MM.1S (cell line): Measurements from ENCODE around the gene LONRF2.

Experiments used
- DNase-seq: peaks from one replicate; pipeline ENCODE4 v3.0.0-alpha.2; 2015
- H2AFZ ChIP-seq: fragments of 300-600 bp; sonication (generic); 2 replicates; pipeline ENCODE4 v1.6.0; 2016; ENCODE audit warnings: antibody characterized with exemption, low read length
- H3F3A ChIP-seq: fragments of 300-600 bp; sonication (generic); 2 replicates; pipeline ENCODE4 v1.6.1; 2016; ENCODE audit warnings: mild to moderate bottlenecking, antibody characterized with exemption, low read length, moderate library complexity, mixed read lengths; ENCODE audit not compliant: insufficient read depth
- H3K27ac ChIP-seq: fragments of 300-600 bp; sonication (generic); 2 replicates; pipeline ENCODE4 v1.5.1; 2016; ENCODE audit warnings: mild to moderate bottlenecking, low read length
- H3K27me3 ChIP-seq: fragments of 300-600 bp; sonication (generic); replicated peaks from 2 replicates; pipeline ENCODE4 v1.6.0; 2016; ENCODE audit warnings: low read length; ENCODE audit not compliant: insufficient read depth
- H3K36me3 ChIP-seq: fragments of 300-600 bp; sonication (generic); replicated peaks from 2 replicates; pipeline ENCODE4 v1.6.1; 2016; ENCODE audit warnings: mild to moderate bottlenecking, low read length, mixed read lengths; ENCODE audit not compliant: insufficient read depth
- H3K4me1 ChIP-seq: fragments of 300-600 bp; sonication (generic); 2 replicates; pipeline ENCODE4 v1.6.1; 2016; ENCODE audit warnings: low read length, mixed read lengths
- H3K4me2 ChIP-seq: fragments of 300-600 bp; sonication (generic); 2 replicates; pipeline ENCODE4 v1.6.0; 2016; ENCODE audit warnings: low read depth, low read length
- H3K4me3 ChIP-seq: fragments of 300-600 bp; sonication (generic); 2 replicates; pipeline ENCODE4 v1.5.1; 2016; ENCODE audit warnings: low read length, mixed read lengths
- H3K79me2 ChIP-seq: fragments of 300-600 bp; sonication (generic); 2 replicates; pipeline ENCODE4 v1.6.1; 2016; ENCODE audit warnings: mixed run types, low read length, mixed read lengths
- H3K9ac ChIP-seq: fragments of 300-600 bp; sonication (generic); 2 replicates; pipeline ENCODE4 v1.6.1; 2016; ENCODE audit warnings: low read length, mixed read lengths
- H3K9me2 ChIP-seq: fragments of 300-600 bp; sonication (generic); replicated peaks from 2 replicates; pipeline ENCODE4 v1.6.1; 2016; ENCODE audit warnings: mild to moderate bottlenecking, low read length, mixed read lengths; ENCODE audit not compliant: insufficient read depth
- H3K9me3 ChIP-seq: fragments of 300-600 bp; sonication (generic); replicated peaks from 2 replicates; pipeline ENCODE4 v1.6.1; 2016; ENCODE audit warnings: mild to moderate bottlenecking, low read length, mixed read lengths; ENCODE audit not compliant: insufficient read depth
- H4K20me1 ChIP-seq: fragments of 300-600 bp; sonication (generic); 2 replicates; pipeline ENCODE4 v1.6.1; 2016; ENCODE audit warnings: mild to moderate bottlenecking, low read length, moderate library complexity, mixed read lengths; ENCODE audit not compliant: insufficient read depth
- EZH2 ChIP-seq: fragments of 300-600 bp; sonication (generic); optimal IDR thresholded peaks from 2 replicates; pipeline ENCODE3; 2017; ENCODE audit warnings: low read depth, mild to moderate bottlenecking, antibody characterized with exemption, low read length, mixed read lengths
- EZH2phosphoT487 ChIP-seq: fragments of 300-600 bp; sonication (generic); IDR thresholded peaks from 2 replicates; pipeline ENCODE4 v1.6.1; 2018; ENCODE audit warnings: antibody characterized with exemption, low read length
- TF ChIP-seq, protein P1 (sequence below): fragments of 300-600 bp; sonication (generic); IDR thresholded peaks from 2 replicates; pipeline ENCODE4 v1.5.1; 2016; ENCODE audit warnings: antibody characterized with exemption, low read length, mixed read lengths

Gene LONRF2

DNA sequence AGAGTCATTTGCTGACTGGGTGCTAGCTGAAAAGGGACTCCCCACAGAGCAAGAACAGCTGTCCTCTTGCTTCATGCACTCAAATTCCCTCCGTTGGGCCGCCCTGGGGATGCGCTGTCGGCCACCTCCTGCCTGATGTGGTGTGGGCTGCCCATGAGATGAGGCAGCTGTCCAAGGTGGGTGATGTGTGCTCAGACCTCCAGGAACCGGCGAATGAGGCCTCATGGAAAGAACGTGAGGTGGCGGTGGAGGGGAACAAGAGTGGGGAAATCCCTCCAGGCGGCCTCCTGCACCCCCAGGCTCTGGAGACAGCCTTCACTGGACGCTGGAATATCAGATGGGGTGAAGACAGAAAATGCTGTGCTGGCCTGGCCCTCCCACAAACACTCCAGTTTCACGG lies 79.8 kb downstream of the LONRF2 start:
- Histone ChIP-seq H3K27ac (no peak overlapping the region), H3K4me3 (no peak overlapping the region), H3F3A (no peaks in the 10 kb centered on the region), H3K36me3 (no peaks in the 10 kb centered on the region), H3K9me2 (no peaks in the 10 kb centered on the region), H2AFZ (no peak overlapping the region), H3K79me2 (no peaks in the 10 kb centered on the region), H3K4me2 (no peak overlapping the region), H4K20me1 (no peaks in the 10 kb centered on the region), H3K27me3 (no peaks in the 10 kb centered on the region), H3K4me1 (peaks cover 5% of the 10 kb centered on the region; the same call in 1 of the 2 replicates), H3K9me3 (no peaks in the 10 kb centered on the region), H3K9ac (no peak overlapping the region)
- DNase-seq = no peak
- no peak for TF ChIP-seq EZH2phosphoT487
- no peak for TF ChIP-seq EZH2
- TF ChIP-seq, protein P1, sequence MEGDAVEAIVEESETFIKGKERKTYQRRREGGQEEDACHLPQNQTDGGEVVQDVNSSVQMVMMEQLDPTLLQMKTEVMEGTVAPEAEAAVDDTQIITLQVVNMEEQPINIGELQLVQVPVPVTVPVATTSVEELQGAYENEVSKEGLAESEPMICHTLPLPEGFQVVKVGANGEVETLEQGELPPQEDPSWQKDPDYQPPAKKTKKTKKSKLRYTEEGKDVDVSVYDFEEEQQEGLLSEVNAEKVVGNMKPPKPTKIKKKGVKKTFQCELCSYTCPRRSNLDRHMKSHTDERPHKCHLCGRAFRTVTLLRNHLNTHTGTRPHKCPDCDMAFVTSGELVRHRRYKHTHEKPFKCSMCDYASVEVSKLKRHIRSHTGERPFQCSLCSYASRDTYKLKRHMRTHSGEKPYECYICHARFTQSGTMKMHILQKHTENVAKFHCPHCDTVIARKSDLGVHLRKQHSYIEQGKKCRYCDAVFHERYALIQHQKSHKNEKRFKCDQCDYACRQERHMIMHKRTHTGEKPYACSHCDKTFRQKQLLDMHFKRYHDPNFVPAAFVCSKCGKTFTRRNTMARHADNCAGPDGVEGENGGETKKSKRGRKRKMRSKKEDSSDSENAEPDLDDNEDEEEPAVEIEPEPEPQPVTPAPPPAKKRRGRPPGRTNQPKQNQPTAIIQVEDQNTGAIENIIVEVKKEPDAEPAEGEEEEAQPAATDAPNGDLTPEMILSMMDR = no peak

DNA sequence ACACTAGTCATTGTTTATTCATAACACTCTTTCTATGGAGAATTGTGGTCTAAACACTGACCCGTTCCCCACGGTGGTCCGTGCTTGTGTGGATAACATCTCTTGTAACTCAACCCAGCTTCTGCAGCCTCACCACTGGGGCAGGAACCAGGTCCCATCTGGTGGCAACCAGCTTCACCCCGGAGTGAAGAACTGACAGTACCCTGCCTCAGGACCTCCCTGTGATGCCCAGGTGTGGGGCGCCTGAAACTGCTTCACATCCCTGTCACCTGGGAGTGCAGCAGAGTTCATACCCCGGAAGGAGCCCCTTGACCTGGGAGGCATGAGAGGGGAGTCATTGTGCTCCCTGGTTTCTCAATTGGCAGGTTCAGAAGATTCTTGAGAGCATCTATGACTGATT lies 81.1 kb downstream of the LONRF2 start:
- H3K27ac ChIP-seq = no peak overlapping the region
- no peaks in the 10 kb centered on the region for H3K9me3 ChIP-seq
- no peak overlapping the region for H2AFZ ChIP-seq
- DNase-seq = no peak
- no peaks in the 10 kb centered on the region for H3K27me3 ChIP-seq
- no peaks in the 10 kb centered on the region for H3K79me2 ChIP-seq
- H3F3A ChIP-seq = no peaks in the 10 kb centered on the region
- no peaks in the 10 kb centered on the region for H3K36me3 ChIP-seq
- H4K20me1 ChIP-seq = no peaks in the 10 kb centered on the region
- no peaks in the 10 kb centered on the region for H3K9me2 ChIP-seq
- H3K4me1 ChIP-seq = no peaks in the 10 kb centered on the region
- H3K9ac ChIP-seq = no peak overlapping the region
- TF ChIP-seq, protein P1 = no peak
- TF ChIP-seq EZH2 (no peak), EZH2phosphoT487 (no peak)
- H3K4me3 ChIP-seq = no peak overlapping the region
- no peak overlapping the region for H3K4me2 ChIP-seq

DNA sequence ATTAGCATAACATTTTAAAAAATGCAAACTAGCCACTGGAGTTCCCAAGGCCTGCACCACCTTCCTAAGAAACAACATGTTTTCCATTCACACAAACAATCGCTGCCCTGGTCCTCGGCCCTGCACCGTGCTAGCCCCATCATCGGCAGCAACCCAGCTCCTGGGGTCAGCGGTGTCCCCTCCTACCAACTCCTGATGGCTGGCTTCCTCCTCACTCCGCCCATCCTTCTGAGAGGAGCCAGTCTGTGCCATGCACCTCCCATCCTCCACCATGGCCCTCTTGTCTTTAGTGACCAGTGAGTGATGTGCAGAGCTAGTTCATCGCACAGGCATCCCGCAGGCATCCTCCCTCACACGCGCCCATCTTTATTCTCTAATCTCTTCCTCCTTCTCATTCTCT lies 81.9 kb downstream of the LONRF2 start:
- Histone ChIP-seq H3F3A (no peaks in the 10 kb centered on the region), H4K20me1 (no peaks in the 10 kb centered on the region), H3K27me3 (no peaks in the 10 kb centered on the region), H3K4me3 (no peak overlapping the region), H3K36me3 (no peaks in the 10 kb centered on the region), H3K9me2 (no peaks in the 10 kb centered on the region), H3K9ac (no peak overlapping the region), H3K79me2 (no peaks in the 10 kb centered on the region), H3K4me2 (no peak overlapping the region), H3K4me1 (peaks cover 5% of the 10 kb centered on the region), H2AFZ (no peak overlapping the region), H3K27ac (no peak overlapping the region), H3K9me3 (no peaks in the 10 kb centered on the region)
- DNase-seq = no peak
- TF ChIP-seq EZH2 (no peak), EZH2phosphoT487 (no peak)
- TF ChIP-seq, protein P1 = no peak
